Activated T-cell treated with anti-CD3 and anti-CD28 coated beads, Interleukin-2, amount 50 U/mL, for 72 hours (primary cell): Measurements from ENCODE around the gene CDH6. TPM values are rescaled to one million over a fixed set of nuclear protein-coding genes. Genes with fewer than 3 reads are reported as not detected.

Source experiments
- ATAC-seq, 2 donors: fragments of 150-1000 bp; cut with Tn5 transposase; replicated peaks in 1 of 2; 2 replicates each; pipeline ENCODE4 v1.10.0; 2021; ENCODE audit warnings: moderate library complexity in 2 of 2, mild to moderate bottlenecking in 1 of 2
- DNase-seq, 2 donors: peaks; one replicate each; pipeline ENCODE4 v3.0.0; 2021 to 2022; ENCODE audit warnings: mixed read lengths in 1 of 2
- H3K27ac Mint-ChIP-seq: one replicate; pipeline ENCODE4 v1.8.0; 2022; ENCODE audit warnings: mild to moderate bottlenecking, moderate library complexity, mixed read lengths
- H3K27me3 Mint-ChIP-seq: one replicate; pipeline ENCODE4 v1.8.0; 2022; ENCODE audit warnings: low read depth, mixed read lengths
- H3K36me3 Mint-ChIP-seq, 2 donors: one replicate each; pipeline ENCODE4 v1.8.0; 2022; ENCODE audit warnings: mixed read lengths in 2 of 2, mild to moderate bottlenecking in 1 of 2; ENCODE audit not compliant: insufficient read depth in 2 of 2
- H3K4me1 Mint-ChIP-seq: one replicate; pipeline ENCODE4 v1.8.0; 2022; ENCODE audit warnings: low read depth, mixed read lengths
- H3K4me3 Mint-ChIP-seq, 2 donors: one replicate each; pipeline ENCODE4 v1.8.0; 2022; ENCODE audit warnings: mild to moderate bottlenecking in 2 of 2, mixed read lengths in 2 of 2, moderate library complexity in 2 of 2
- H3K9me3 Mint-ChIP-seq, 2 donors: one replicate each; pipeline ENCODE4 v1.8.0; 2022; ENCODE audit warnings: mixed read lengths in 2 of 2
- total RNA-seq, 2 donors: library from RNA; stranded (reverse); gene quantifications; one replicate each; pipeline ENCODE4 v1.2.3, GENCODE V29; 2022

The CDH6 gene
- total RNA-seq, 2 donors from 2014 or later, result not detected

DNA sequence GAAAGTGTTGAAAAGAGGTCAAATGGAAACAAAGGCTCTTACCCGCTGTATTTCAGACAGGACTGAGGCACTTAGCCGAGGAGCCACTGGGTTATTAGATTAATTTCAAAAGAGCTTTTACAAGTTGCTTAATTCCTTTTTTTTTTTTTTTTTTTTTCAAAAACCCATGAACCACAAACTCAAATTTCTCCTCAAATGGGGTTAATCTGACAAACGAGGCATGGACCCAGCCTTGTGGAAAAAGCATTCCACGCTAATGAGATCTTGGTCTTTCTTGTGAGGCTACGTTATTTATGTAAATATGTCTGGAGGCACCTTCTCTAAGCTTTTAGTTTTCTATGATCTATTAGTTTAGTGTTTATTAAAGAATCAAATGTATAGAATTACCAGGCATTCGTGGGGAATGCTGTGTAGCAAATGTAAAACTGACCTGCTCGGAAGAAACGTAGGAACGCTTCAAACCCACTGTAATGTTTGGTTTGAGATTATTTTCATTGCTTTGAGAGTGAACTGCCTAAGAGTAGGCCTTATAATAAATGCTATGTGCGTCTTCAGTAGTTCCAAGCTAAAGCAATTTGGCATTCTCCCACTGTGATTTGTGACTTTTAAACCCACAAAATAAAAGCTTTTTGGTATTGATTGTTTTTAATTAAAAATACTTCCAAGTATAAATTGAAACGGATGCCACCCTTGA, 134.7 kb downstream of the CDH6 start:
- H3K27ac Mint-ChIP-seq, result no peak overlapping the region

GRCh38 chr5:31329715-31330114, 136.2 kb downstream of the CDH6 start:
- no peaks in the 10 kb centered on the region for H3K36me3 Mint-ChIP-seq
- DNase-seq, result no peak

More for the DNA sequence above, 134.7 kb downstream of the CDH6 start:
- no peaks in the 10 kb centered on the region for H3K27me3 Mint-ChIP-seq
- H3K4me1 Mint-ChIP-seq, result no peaks in the 10 kb centered on the region
- no peak overlapping the region for H3K4me3 Mint-ChIP-seq
- DNase-seq (no peak), ATAC-seq (no peak)
- no peaks in the 10 kb centered on the region for H3K9me3 Mint-ChIP-seq
- no peaks in the 10 kb centered on the region for H3K36me3 Mint-ChIP-seq

GRCh38 chr5:31332160-31332559, 138.7 kb downstream of the CDH6 start:
- H3K27me3 Mint-ChIP-seq, result no peaks in the 10 kb centered on the region

More at GRCh38 chr5:31329715-31330114, 136.2 kb downstream of the CDH6 start:
- Mint-ChIP-seq H3K27me3 (no peaks in the 10 kb centered on the region), H3K9me3 (no peaks in the 10 kb centered on the region), H3K4me3 (no peak overlapping the region), H3K4me1 (no peaks in the 10 kb centered on the region), H3K27ac (no peak overlapping the region)
- no peak for ATAC-seq

DNA sequence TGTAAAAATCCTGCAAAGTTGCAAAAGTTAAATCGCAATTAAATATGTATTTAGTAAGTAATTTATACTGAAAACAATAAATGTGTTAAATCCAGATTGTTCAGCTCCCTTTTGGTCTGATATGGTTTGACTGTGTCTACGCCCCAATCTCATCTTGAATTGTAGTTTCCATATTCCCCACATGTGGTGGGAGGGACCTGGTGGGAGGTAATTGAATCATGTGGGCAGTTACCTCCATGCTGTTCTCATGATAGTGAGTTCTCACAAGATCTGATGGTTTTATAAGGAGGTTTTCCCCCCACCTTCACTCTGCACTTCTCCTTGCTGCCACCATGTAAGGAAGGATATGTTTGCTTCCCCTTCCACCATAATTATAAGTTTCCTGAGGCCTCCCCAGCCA, 140.0 kb downstream of the CDH6 start:
- Mint-ChIP-seq H3K36me3 (no peaks in the 10 kb centered on the region), H3K27ac (no peak overlapping the region), H3K27me3 (no peaks in the 10 kb centered on the region), H3K9me3 (no peaks in the 10 kb centered on the region), H3K4me3 (no peak overlapping the region), H3K4me1 (no peaks in the 10 kb centered on the region)
- no peak for DNase-seq
- no peak for ATAC-seq

More at GRCh38 chr5:31332160-31332559, 138.7 kb downstream of the CDH6 start:
- DNase-seq, result no peak
- H3K4me1 Mint-ChIP-seq, result no peaks in the 10 kb centered on the region
- no peak overlapping the region for H3K27ac Mint-ChIP-seq
- H3K9me3 Mint-ChIP-seq, result no peaks in the 10 kb centered on the region
- no peak overlapping the region for H3K4me3 Mint-ChIP-seq
- no peaks in the 10 kb centered on the region for H3K36me3 Mint-ChIP-seq
- ATAC-seq, result no peak

- H3K4me1 Mint-ChIP-seq, result no peaks in the 10 kb centered on the region
- ATAC-seq, result no peak
- no peak for DNase-seq
- no peak overlapping the region for H3K27ac Mint-ChIP-seq
- H3K9me3 Mint-ChIP-seq, result no peaks in the 10 kb centered on the region
- H3K4me3 Mint-ChIP-seq, result no peak overlapping the region
- no peaks in the 10 kb centered on the region for H3K27me3 Mint-ChIP-seq
- no peaks in the 10 kb centered on the region for H3K36me3 Mint-ChIP-seq
Measured at GRCh38 chr5:31334061-31334860, 140.8 kb downstream of the CDH6 start.

GRCh38 chr5:31335456-31335855, 142.0 kb downstream of the CDH6 start:
- H3K36me3 Mint-ChIP-seq, result no peaks in the 10 kb centered on the region
- DNase-seq, result no peak
- no peak overlapping the region for H3K27ac Mint-ChIP-seq
- no peak overlapping the region for H3K4me3 Mint-ChIP-seq
- no peaks in the 10 kb centered on the region for H3K9me3 Mint-ChIP-seq
- H3K27me3 Mint-ChIP-seq, result no peaks in the 10 kb centered on the region
- H3K4me1 Mint-ChIP-seq, result no peaks in the 10 kb centered on the region
- no peak for ATAC-seq

GRCh38 chr5:31343946-31344345, 150.5 kb downstream of the CDH6 start:
- DNase-seq (no peak), ATAC-seq (no peak)
- Mint-ChIP-seq H3K4me1 (no peaks in the 10 kb centered on the region), H3K36me3 (no peaks in the 10 kb centered on the region), H3K27me3 (no peaks in the 10 kb centered on the region), H3K27ac (no peak overlapping the region), H3K4me3 (no peak overlapping the region), H3K9me3 (no peaks in the 10 kb centered on the region)

GRCh38 chr5:31346896-31347551, 153.5 kb downstream of the CDH6 start:
- Mint-ChIP-seq H3K27ac (no peak overlapping the region), H3K27me3 (peaks cover 2% of the 10 kb centered on the region), H3K4me1 (no peaks in the 10 kb centered on the region), H3K9me3 (no peaks in the 10 kb centered on the region), H3K36me3 (no peaks in the 10 kb centered on the region), H3K4me3 (no peak overlapping the region)
- no peak for ATAC-seq
- DNase-seq, result no peak

- no peak overlapping the region for H3K27ac Mint-ChIP-seq
- DNase-seq (no peak), ATAC-seq (no peak)
- H3K27me3 Mint-ChIP-seq, result peaks cover 7% of the 10 kb centered on the region
- H3K36me3 Mint-ChIP-seq, result no peaks in the 10 kb centered on the region
- H3K9me3 Mint-ChIP-seq, result peaks cover 0 to under 1% of the 10 kb centered on the region in 2 donors
- H3K4me1 Mint-ChIP-seq, result no peaks in the 10 kb centered on the region
- H3K4me3 Mint-ChIP-seq, result no peak overlapping the region
Measured at GRCh38 chr5:31347552-31347905, 154.0 kb downstream of the CDH6 start.

DNA sequence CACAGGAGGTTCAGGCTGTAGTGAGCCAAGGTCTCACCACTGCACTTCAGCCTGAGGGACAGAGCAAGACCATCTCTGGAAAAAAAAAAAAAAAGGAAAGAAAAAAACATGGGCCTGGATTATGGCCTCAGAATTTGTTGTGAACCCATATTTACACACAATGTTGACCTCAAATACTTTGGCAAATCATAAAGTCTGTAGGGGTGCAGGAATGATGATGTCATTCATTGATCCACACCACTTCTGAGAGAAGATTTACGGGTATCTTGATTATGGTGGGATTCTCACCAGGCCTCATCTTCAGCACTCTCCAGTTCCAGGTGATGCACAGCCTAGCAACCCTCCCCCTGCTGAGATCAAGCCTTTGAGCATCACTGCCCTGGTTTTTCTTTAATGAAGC, 156.9 kb downstream of the CDH6 start:
- no peak for ATAC-seq
- no peak overlapping the region for H3K4me3 Mint-ChIP-seq
- H3K27me3 Mint-ChIP-seq, result peaks cover 21% of the 10 kb centered on the region
- no peak for DNase-seq
- no peaks in the 10 kb centered on the region for H3K4me1 Mint-ChIP-seq
- H3K9me3 Mint-ChIP-seq, result peaks cover 0 to 2% of the 10 kb centered on the region in 2 donors
- H3K27ac Mint-ChIP-seq, result no peak overlapping the region
- H3K36me3 Mint-ChIP-seq, result no peaks in the 10 kb centered on the region

DNA sequence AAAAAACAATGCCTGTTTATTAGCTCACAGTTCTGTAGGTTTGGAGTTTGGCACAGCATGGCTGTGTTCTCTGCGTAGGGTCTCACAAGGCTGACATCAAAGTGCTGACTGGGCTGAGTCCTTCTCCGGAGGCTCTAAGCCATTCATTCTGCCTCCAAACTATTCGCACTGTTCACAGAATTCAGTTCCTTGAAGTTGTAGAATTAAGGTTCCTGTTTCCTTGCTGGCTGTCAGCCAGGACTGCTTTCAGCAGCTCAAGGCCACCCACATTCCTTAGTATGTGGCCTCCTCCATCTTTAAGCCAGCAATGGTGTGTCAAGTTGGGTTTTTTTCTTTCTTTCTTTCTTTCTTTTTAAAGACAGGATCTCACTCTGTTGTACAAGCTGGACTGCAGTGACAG, 161.9 kb downstream of the CDH6 start:
- no peaks in the 10 kb centered on the region for H3K36me3 Mint-ChIP-seq
- H3K27me3 Mint-ChIP-seq, result peaks cover 21% of the 10 kb centered on the region
- H3K27ac Mint-ChIP-seq, result no peak overlapping the region
- H3K4me3 Mint-ChIP-seq, result no peak overlapping the region
- ATAC-seq, result no peak
- DNase-seq, result no peak
- H3K4me1 Mint-ChIP-seq, result no peaks in the 10 kb centered on the region
- H3K9me3 Mint-ChIP-seq, result peaks cover 0 to 3% of the 10 kb centered on the region in 2 donors

DNA sequence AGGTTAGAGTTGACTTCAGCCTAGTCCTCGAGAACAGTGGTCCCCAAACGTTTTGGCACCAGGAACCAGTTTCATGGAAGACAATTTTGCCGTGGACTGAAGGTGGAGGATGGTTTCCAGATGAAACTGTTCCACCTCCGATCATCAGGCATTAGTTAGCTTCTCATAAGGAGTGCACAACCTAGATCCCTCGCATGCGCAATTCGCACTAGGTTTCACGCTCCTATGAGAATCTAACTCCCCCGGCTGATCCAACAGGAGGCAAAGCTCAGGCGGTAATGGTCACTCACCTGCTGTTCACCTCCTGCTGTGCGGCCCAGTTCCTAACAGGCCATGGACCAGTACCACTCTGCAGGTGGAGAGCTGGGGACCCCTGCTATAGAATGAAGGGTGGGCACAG, 163.6 kb downstream of the CDH6 start:
- Mint-ChIP-seq H3K36me3 (no peaks in the 10 kb centered on the region), H3K27ac (no peak overlapping the region), H3K9me3 (peaks cover 0 to 3% of the 10 kb centered on the region in 2 donors), H3K27me3 (peaks cover 19% of the 10 kb centered on the region), H3K4me3 (no peak overlapping the region), H3K4me1 (no peaks in the 10 kb centered on the region)
- no peak for DNase-seq
- no peak for ATAC-seq

- H3K27ac Mint-ChIP-seq, result no peak overlapping the region
- H3K9me3 Mint-ChIP-seq, result peaks cover 7 to 8% of the 10 kb centered on the region in 2 donors
Measured at GRCh38 chr5:31359839-31360238, 166.4 kb downstream of the CDH6 start.

More at GRCh38 chr5:31359839-31360238, 166.4 kb downstream of the CDH6 start:
- DNase-seq (no peak), ATAC-seq (no peak)
- Mint-ChIP-seq H3K4me3 (no peak overlapping the region), H3K36me3 (peaks cover 0 to 4% of the 10 kb centered on the region in 2 donors), H3K4me1 (no peaks in the 10 kb centered on the region), H3K27me3 (peaks cover 7% of the 10 kb centered on the region)
